ENCODE measurements around the gene AFAP1.

Gene AFAP1

GRCh38 chr4:7769396-7770223 lies 170.1 kb downstream of the AFAP1 start:
- no peak for TF ChIP-seq CTCF (IDR thresholded peaks at IDR 0.05; ENCODE audit: control insufficient read depth, extremely low read depth, insufficient read depth)
- no peak for DNase-seq (ENCODE audit: low read depth)
- H3K4me3 ChIP-seq (ENCODE audit: low read depth, low read length): no peak overlapping the region

DNA sequence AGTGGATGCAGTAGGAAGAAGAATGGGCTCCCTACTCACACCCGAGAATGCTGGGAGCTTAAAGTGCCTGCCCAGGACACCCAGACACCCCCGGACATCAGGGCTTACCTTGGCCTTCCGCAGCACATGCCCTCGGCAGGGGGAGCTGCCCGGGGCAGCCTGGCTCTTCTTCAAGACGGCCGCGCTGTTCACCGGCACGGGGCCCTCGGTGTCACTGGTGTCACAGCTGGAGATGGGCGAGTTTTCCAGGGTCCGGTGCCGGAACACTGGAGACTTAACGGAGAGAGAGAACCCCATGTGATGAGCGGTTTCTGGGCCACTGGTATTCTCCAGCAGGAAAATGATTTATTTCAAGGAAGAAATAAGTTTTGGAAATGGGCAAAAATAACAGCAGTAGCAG lies 170.9 kb downstream of the AFAP1 start:
- TF ChIP-seq CTCF (IDR thresholded peaks at IDR 0.05; ENCODE audit: control insufficient read depth, extremely low read depth, insufficient read depth): no peak
- H3K4me3 ChIP-seq (ENCODE audit: low read depth, low read length): no peak overlapping the region
- no peak for DNase-seq (ENCODE audit: low read depth)

DNA sequence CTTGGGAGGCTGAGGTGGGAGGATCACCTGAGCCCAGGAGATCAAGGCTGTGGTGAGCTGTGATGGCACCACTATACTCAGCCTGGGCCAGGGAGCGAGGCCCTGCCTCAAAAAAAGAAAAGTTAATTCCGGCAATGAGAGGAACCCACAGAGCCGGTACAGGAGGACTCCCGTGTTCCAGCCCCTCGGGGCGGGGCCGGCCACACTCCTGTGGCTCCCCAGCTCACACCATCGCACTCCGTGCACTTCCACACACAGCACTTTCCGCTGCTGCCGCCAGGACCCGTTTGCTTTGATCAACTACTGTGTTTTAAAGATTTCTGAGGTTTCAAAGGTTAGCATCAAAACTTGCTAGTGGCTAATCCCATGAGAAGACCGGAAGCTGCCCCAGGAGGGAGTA lies 171.7 kb downstream of the AFAP1 start:
- H3K4me3 ChIP-seq (ENCODE audit: low read depth, low read length): no peak overlapping the region
- TF ChIP-seq CTCF (IDR thresholded peaks at IDR 0.05; ENCODE audit: control insufficient read depth, extremely low read depth, insufficient read depth): no peak
- no peak for DNase-seq (ENCODE audit: low read depth)

GRCh38 chr4:7767526-7767925 lies 172.1 kb downstream of the AFAP1 start:
- no peak for TF ChIP-seq CTCF (IDR thresholded peaks at IDR 0.05; ENCODE audit: control insufficient read depth, extremely low read depth, insufficient read depth)
- no peak for DNase-seq (ENCODE audit: low read depth)

DNA sequence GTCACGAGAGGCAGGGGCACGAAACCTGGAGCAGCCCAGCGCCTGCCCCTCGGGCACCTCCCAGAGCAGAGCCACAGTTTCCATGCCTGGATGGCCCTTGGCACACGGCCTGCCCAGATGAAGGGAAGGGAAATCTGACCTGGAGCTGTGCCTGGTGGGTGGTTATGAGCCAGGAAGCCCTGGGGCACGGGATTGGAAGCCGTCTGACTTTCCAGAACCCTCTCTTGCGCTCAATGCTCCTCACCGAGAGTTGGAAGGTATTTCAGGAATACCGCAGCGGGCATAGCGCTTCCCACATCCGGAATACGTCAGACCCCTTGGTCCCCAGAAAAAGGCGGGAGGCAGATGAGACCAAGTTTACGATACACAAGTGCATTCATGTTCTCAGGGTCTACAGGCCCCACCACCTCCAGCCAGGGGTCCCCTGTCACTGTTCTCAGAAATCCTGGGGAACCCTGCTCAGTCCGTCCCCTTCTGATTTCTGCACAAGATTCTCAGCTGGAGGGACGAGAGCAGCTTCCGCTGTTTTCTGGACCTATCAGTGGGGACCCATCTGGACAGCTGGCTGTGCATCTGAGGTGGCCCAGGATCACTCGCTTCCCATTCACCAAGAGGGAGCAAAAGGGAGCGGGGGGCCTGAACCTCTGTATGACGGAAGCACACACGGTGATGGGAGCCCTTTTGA lies 172.9 kb downstream of the AFAP1 start:
- no peak for DNase-seq (ENCODE audit: low read depth)
- no peak for TF ChIP-seq CTCF (IDR thresholded peaks at IDR 0.05; ENCODE audit: control insufficient read depth, extremely low read depth, insufficient read depth)
- no peak overlapping the region for H3K4me3 ChIP-seq (ENCODE audit: low read depth, low read length)

More at GRCh38 chr4:7767526-7767925, 172.1 kb downstream of the AFAP1 start:
- no peak overlapping the region for H3K4me3 ChIP-seq (ENCODE audit: low read depth, low read length)

GRCh38 chr4:7766086-7766485 lies 173.6 kb downstream of the AFAP1 start:
- no peak for TF ChIP-seq CTCF (IDR thresholded peaks at IDR 0.05; ENCODE audit: control insufficient read depth, extremely low read depth, insufficient read depth)
- DNase-seq (ENCODE audit: low read depth): no peak
- no peak overlapping the region for H3K4me3 ChIP-seq (ENCODE audit: low read depth, low read length)

All from LNCaP clone FGC (cell line).